Measurements from ENCODE around the gene PANX1.
"Not testable (repeated sequence)": the region's sequence is repeated elsewhere in the genome, so short reads cannot be mapped to it uniquely, and the experiment has no call there.

The PANX1 gene, protein sequence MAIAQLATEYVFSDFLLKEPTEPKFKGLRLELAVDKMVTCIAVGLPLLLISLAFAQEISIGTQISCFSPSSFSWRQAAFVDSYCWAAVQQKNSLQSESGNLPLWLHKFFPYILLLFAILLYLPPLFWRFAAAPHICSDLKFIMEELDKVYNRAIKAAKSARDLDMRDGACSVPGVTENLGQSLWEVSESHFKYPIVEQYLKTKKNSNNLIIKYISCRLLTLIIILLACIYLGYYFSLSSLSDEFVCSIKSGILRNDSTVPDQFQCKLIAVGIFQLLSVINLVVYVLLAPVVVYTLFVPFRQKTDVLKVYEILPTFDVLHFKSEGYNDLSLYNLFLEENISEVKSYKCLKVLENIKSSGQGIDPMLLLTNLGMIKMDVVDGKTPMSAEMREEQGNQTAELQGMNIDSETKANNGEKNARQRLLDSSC

GRCh38 chr11:94128746-94129511 lies at the start of gene PANX1:
Gene PANX1, plus strand, starts transcription at chr11:94128841. Its CDS starts 472 bp downstream, at chr11:94129313.
- DNase-seq (ENCODE audit: low read depth): peak; percentile 67

DNA sequence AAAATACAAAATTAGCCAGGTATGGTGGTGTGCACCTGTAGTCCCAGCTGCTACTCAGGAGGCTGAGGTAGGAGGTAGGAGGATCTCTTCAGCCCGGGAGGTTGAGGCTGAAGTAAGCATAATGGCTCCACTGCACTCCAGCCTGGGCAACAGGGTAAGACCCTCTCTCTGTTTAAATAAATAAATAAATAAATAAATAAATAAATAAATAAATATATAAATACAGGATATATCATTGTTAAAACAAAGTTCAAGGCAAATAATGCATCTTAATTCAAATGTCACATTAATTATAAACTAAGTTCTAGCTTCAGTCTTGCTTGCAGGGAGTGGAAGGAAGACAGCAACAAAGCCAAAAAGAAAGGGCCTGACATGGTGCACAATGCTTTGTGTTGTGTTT lies 44.5 kb upstream of the PANX1 start:
- DNase-seq (ENCODE audit: low read depth): no peak

DNA sequence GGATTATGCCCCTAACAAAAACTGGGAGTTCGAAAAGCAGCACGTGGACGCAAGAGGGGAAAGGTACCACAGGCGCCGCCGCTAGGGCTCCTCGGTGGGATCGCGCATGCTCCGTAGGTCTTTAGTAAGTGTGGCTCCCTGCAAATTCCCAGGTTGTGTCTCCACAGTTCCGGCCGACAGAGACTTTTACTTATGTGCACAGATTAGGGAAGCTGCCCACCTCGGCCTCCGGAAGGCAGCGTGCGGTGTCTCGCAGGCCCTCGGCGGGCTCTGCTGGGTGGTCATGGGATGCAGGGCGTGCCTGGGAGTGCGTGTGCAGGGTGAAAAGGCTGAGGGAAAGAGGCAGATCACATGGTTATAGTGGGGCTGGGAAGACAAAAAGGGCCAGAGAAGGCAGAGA lies 39.7 kb upstream of the PANX1 start:
- DNase-seq (ENCODE audit: low read depth): no peak

DNA sequence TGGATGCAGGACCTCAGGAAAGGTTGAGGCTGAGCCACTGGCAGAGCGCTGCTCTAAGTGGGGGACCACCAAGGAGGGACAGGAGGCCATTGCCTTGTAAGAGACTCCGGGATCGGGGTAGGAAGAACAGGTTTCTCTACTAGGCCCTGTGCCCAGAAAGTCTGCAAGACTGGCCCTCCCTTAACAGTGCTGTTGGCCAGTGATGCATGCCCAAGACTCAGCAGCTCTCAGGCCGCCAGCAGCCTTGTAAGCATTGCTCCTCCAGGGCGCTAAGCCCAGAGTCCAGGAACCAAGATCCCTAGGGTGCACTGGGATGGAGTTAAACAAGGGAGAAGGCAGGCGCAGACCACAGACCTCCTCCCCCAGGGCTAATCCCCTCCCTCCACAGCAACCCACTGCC lies 39.3 kb upstream of the PANX1 start:
- DNase-seq (ENCODE audit: low read depth): no peak

- no peak for DNase-seq (ENCODE audit: low read depth)
These were observed 38.2 kb upstream of the PANX1 start for GRCh38 chr11:94090401-94090800.

DNA sequence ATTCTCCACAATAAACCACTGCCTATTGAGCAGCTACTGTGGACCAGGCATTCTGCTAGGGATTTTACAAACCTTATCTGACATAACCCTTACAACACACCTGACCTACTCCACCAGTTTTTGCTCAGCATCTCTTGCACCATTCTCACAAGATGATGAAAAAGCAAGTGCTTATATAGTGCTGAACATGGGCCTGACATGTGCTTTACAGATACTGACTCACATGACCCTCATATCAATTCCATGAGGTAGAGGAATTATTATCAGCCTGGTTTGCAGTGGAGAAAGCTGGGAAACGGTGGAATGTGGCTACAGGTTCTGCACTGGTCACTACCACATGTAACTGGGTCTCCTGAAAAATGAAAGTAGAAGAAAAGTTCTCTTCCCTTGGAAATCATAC lies 37.5 kb upstream of the PANX1 start:
- DNase-seq (ENCODE audit: low read depth): no peak

DNA sequence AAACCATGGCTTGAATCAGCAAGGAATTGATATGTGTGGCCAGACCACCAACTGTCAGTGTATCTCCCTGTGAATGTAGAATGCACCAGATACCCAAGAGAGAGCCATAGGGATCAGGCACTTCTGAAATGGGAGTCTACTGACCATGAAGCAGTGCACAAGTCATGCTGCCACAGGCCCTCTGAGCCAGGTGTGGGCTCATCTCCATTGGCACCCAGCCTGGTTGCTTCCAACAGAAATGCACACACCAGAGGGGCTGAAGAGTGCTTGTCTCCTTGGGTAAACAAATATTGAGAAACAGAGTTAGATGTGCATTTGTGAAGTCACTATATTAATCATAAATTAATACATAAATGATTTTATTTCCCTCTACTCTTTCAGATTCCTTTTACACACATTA lies 28.4 kb upstream of the PANX1 start:
- no peak for DNase-seq (ENCODE audit: low read depth)

DNA sequence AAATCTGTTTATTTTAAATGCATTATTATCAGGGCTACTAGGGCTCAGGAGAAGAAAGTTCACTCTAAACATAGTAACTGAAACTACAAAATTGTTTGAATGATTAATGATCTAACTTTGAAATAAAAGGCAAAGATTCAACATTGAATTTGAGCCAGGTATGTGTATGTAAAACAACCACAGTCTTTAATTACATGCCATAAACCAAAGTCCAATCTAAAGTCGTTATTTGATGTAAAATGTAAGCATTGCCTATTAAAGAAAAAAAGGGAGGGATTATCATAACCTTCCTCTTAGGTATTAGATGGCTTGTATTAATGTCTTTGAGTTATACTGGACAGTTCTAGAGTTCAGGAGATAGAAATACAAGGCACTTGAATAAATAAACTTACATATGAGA lies 25.2 kb upstream of the PANX1 start:
- DNase-seq (ENCODE audit: low read depth): no peak

DNA sequence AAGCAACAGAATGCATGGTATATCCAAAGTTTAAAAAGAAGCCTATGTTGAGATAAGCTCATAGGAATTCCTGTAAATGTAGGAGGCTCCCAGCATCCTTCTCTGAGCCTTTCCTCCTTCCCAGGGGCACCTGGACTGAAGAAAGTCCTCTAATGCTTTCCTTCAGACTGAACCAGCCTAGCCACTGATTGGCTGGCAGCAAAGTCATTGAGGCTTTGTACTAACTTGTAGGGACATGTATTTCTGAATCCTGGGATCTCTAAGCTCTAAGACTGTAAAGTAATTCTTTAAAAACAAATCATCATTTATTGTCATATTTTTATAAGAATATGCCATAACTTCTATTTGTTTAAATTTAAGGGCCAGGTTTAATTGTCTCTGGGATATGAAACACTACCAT lies 23.9 kb upstream of the PANX1 start:
- no peak for DNase-seq (ENCODE audit: low read depth)

DNA sequence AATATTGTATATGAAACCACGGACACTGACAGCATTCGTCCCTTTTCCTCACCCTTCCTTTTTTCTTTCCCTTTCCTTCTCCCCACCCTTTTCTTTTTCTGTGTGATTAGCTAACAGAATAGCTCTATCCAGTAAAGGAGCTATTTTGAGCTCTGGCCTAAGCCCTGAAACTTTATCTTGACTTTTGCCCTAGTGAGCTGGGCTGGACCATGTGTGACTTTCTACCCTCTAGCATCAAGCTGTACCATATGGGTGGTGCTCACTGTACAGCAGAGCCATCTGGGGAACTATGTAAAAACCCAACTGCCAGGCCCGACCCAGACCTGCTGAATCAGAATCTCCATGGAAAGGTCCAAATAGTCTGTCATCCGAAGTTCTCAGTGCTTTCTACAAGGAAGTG lies 21.9 kb upstream of the PANX1 start:
- DNase-seq (ENCODE audit: low read depth): no peak

GRCh38 chr11:94107363-94107762 lies 21.3 kb upstream of the PANX1 start:
- DNase-seq (ENCODE audit: low read depth): no peak

DNA sequence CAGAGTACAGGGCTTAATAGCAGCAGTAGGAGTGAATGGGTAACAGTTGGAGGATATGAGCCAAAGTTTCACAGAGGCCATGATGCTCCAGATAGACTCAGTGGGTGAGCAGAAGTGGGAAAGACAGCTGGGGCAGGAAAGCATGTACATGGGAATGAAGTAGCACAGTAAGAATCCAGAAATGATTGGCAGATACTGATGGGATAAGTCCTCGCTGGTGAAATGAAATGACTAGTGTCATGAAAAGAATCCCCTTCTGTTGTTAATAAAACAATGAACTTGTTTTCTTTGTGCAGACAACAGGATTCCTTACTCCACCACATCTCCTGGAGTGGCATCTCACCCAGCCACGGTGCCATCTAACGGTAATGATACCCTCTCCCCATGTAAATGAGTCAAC lies 17.4 kb upstream of the PANX1 start:
- DNase-seq (ENCODE audit: low read depth): no peak

DNA sequence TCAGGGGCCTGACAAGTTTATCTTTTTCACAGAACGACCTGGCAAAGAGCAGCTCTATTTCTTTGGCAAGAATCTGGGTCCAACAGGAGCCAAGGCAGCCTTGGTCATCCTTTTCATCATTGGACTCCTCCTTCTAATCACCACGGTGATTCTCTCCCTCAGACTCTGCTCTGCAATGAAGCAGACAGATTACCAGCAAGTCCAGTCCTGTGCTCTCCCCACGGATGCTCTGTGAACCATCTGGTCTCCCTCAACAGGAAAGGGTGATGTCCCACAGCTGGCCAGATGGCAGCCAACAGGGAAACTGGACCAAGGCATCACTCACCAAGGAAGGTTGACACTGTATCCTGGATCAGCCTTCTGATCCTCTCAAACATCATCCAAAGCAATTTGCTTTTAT lies 17.0 kb upstream of the PANX1 start:
- DNase-seq (ENCODE audit: low read depth): no peak

DNA sequence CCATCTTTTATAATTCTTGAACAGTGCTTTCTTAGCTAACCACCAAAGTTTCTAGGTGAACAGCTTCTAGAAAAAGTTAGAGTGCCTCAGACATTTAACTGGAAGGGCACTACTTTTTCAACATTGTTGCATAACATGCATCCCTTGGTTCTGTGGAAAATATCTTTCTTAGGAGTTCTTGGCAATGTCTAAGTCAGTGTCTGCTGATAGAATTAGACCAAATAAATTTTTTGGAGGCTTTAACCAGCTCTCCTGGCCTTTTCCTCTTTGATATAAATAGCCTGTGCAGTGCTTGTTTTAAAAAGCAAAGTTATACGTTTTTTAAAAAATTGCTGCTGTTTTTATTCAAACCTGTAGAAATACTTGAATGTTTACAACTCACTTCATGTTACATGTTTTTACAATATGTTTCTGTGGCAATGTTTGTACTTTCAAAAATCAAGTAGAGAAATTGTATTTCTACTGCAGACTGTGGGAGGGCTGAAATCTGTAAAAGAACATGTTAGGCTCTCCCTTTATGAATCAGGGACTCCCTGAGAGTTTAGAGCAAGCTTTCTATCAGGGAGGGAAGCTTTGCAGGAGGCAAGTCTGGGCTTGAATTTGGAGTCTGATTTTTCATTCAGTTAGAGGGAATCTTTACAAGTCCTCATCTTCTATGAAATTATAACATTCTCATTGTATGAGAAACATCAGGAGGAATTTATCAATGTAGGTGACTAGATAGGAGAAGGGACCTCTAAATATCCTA lies 16.3 kb upstream of the PANX1 start:
- DNase-seq (ENCODE audit: low read depth): no peak

DNA sequence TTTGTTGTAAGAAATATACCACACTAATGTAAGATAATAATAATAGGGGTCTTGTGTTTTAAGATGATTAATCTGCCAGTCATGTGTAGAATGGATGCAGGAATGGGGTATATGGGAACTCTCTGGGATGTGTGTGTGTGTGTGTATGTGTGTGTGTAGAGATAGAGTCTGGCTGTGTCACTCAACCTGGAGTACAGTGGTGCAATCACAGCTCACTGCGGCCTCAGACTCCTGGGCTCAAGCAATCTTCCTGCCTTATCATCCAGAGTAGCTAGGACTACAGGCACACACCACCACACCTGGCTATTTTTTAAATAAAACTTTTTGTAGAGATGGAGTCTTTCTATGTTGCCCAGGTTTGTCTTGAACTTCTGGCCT lies 11.5 kb upstream of the PANX1 start:
- no peak for DNase-seq (ENCODE audit: low read depth)

- no peak for DNase-seq (ENCODE audit: low read depth)
These were observed 10.8 kb upstream of the PANX1 start for GRCh38 chr11:94117871-94118270.

DNA sequence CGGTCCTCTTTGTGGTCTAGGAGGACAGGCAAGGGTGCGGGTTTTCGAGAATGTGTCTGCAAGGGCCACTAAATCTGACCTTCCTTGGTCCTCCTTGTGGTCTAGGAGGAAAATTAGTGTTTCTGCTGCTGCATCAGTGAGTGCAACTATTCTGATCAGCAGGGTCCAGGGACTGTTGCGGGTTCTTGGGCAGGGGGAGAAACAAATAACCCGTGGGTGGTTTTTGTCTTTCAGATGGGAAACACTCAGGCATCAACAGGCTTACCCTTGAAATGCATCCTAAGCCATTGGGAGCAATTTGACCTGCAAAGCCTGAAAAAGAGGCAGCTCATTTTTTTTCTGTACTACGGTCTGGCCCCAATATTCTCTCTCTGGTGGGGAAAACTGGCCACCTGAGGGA lies 9.0 kb upstream of the PANX1 start:
- DNase-seq (ENCODE audit: low read depth): not testable (repeated sequence)

DNA sequence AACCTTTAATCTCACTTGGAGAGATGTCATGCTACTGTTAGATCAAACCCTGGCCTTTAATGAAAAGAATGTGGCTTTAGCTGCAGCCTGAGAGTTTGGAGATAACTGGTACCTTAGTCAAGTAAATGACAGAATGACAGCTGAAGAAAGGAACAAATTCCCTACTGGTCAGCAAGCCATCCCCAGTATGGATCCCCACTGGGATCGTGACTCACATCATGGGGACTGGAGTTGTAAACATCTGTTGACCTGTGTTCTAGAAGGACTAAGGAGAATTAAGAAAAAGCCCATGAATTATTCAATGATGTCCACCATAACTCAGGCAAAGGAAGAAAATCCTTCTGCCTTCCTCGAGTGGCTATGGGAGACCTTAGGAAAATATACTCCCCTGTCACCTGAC lies 8.1 kb upstream of the PANX1 start:
- not testable (repeated sequence) for DNase-seq (ENCODE audit: low read depth)

- no peak for DNase-seq (ENCODE audit: low read depth)
These were observed 7.7 kb upstream of the PANX1 start for GRCh38 chr11:94120946-94121345.

DNA sequence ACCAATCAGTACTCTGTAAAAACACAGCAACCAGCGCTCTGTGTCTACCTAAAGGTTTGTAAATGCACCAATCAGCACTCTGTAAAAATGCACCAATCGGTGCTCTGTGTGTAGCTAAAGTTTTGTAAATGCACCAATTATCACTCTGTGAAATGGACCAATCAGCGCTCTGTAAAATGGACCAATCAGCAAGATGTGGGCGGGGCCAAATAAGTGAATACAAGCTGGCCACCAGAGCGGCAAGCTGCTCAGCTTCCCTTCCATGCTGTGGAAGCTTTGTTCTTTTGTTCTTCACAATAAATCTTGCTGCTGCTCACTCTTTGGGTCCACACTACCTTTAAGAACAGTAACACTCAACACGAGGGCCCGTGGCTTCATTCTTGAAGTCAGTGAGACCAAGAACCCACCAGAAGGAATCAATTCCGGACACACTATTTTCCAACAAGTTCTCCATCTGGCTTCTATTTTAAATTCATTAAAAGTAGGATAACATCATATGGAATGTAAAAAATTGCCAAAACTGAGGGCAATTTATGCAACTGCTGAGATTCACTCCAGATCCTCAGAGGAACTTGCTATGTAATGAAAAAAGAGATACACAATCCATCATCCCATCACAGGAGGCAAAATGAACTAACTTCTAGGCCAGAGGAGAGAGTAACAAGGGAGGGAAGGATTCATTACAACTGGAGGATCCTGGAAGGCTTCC lies 3.1 kb upstream of the PANX1 start:
- DNase-seq (ENCODE audit: low read depth): no peak

DNA sequence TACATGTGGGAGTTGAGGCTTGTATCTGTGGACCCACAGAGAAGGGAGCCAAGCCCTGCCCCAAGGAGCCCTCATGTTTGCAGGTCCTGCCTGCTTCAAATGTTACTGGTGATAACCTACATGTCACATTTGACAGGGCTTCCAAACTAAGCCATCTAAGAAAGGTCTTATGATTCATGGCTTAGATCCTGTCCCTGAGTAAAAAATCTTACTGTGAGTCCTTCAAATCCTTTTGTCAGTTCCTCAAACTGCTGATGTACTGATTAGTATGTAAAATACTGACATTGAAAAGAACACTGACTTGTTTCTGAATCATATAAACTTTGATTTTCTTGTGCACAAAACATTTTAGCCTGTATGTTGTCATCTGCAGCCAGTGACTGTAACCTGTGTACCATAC lies 1.0 kb upstream of the PANX1 start:
- DNase-seq (ENCODE audit: low read depth): no peak

- no peak for DNase-seq (ENCODE audit: low read depth)
These were observed 323 bp upstream of the PANX1 start for GRCh38 chr11:94128291-94128745.
